Measurements from ENCODE around the gene RPL14.

DNA sequence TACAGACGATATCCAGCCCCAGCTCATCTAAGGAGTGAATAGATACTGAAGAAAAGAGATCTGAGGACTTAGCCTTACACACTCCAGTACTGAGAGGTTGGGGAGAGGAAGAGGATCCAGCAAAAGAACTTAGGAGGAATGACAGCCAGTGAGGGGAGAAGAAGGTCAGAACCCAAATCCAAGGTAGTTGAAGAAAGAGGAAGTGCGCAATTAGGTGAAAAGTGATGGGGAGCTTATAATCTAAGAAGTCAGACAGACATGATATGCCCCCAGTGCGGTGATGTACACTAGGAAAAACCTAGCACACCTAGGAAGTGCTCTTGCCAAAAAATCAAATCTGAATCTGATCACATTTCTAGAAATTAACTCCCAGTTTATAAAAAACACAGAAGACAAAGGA, 49.5 kb upstream of the RPL14 start:
- no peak for TF ChIP-seq CTCF (IDR thresholded peaks at IDR 0.05 in 4 of 5, conservative IDR thresholded peaks at IDR 0.05 in 1 of 5)
- no peak for TF ChIP-seq POLR2A (IDR thresholded peaks at IDR 0.05)
